Articular chondrocyte of knee joint (primary cell): Measurements from ENCODE around the gene HAAO. TPM values are rescaled to one million over a fixed set of nuclear protein-coding genes. Genes with fewer than 3 reads are reported as not detected.

Experiments used
- total RNA-seq: library from RNA; depleted of rRNA; stranded (reverse); fragments of >200 nt; gene quantifications from 2 replicates; pipeline ENCODE4 v1.2.3, GENCODE V29; 2012

The HAAO gene
- 4.1 and 7.1 TPM in 2 replicates for total RNA-seq

GRCh38 chr2:42792583-42793333 lies at the start of gene HAAO:
Gene HAAO, minus strand, starts transcription at chr2:42792583. Its CDS starts 47 bp downstream, at chr2:42792536.

DNA sequence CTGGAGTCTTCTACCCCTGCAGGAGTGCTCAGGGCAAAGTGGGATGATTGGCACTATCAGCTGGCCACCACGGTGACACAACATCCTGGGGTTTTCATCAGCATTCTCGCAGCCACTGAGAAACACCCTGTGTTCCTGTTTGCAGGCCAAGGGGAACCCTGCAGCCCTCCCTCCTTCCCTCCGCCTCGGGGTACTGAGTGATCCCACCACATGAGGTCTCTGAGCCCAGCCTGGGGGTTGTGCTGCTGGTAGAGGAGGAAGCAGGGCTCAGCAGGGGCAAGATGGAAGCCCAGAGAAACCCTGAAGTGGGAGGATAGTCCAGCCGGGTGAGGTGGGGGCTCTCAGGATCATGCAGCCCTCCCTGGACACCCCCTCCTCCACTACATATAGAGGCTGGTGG lies 28.3 kb downstream of the HAAO start, which contains the start of gene OXER1:
Gene OXER1 (minus strand): TSS at position 40 of the 400 bp plus-strand sequence. CDS start 73 bp downstream, outside the sequence.

Other genes starting within 250 kb of the HAAO start
- 32.5 and 37.4 TPM in 2 replicates for gene MTA3, start 224.0 kb downstream of the HAAO start, total RNA-seq
- 0.13 and 0.65 TPM in 2 replicates for gene OXER1, start 28.4 kb downstream of the HAAO start, total RNA-seq